Hematopoietic multipotent progenitor cell treated with erythropoietin and hydrocortisone succinate and interleukin-3 and kit ligand, for 6 days (in vitro differentiated cells): ENCODE measurements around the gene DMAC2L.
"Not testable (repeated sequence)": the region's sequence is repeated elsewhere in the genome, so short reads cannot be mapped to it uniquely, and the experiment has no call there.

Experiments
- DNase-seq: peaks from one replicate; pipeline ENCODE4 v3.0.0-alpha.2; 2015

DMAC2L gene

GRCh38 chr14:50311972-50312733 is at the start of gene DMAC2L, which contains the start of gene L2HGDH:
DMAC2L (plus strand) TSS chr14:50312324; CDS start chr14:50321488, 9,164 bp downstream.
L2HGDH (minus strand) TSS chr14:50312229; CDS start chr14:50312150, 79 bp downstream.
- peak; percentile 97 for DNase-seq

- no peak for DNase-seq
Observed at GRCh38 chr14:50262865-50263264, 49.3 kb upstream of the DMAC2L start.

GRCh38 chr14:50263321-50263720 is 48.8 kb upstream of the DMAC2L start:
- no peak for DNase-seq

- DNase-seq: no peak
Observed at GRCh38 chr14:50265029-50265428, 47.1 kb upstream of the DMAC2L start.

GRCh38 chr14:50270932-50271331 is 41.2 kb upstream of the DMAC2L start:
- DNase-seq: peak; percentile 13

GRCh38 chr14:50272498-50272897 is 39.6 kb upstream of the DMAC2L start:
- peak; percentile 16 for DNase-seq

- no peak for DNase-seq
Observed at GRCh38 chr14:50285861-50286260, 26.3 kb upstream of the DMAC2L start.

- DNase-seq: no peak
Observed at GRCh38 chr14:50288146-50288545, 24.0 kb upstream of the DMAC2L start.

- DNase-seq: no peak
Observed at GRCh38 chr14:50290306-50290705, 21.8 kb upstream of the DMAC2L start.

GRCh38 chr14:50299585-50299984 is 12.5 kb upstream of the DMAC2L start:
- DNase-seq: no peak

- no peak for DNase-seq
Observed at GRCh38 chr14:50301914-50302313, 10.2 kb upstream of the DMAC2L start.

GRCh38 chr14:50303744-50304471 is 8.2 kb upstream of the DMAC2L start:
- peak; percentile 98 for DNase-seq

- peak; percentile 38 for DNase-seq
Observed at GRCh38 chr14:50308363-50308915, 3.7 kb upstream of the DMAC2L start.

GRCh38 chr14:50310445-50310844 is 1.7 kb upstream of the DMAC2L start:
- DNase-seq: no peak

- peak; percentile 68 for DNase-seq
Observed at GRCh38 chr14:50311337-50311971, 670 bp upstream of the DMAC2L start.

GRCh38 chr14:50312734-50313054 is 570 bp downstream of the DMAC2L start:
- DNase-seq: peak; percentile 74

GRCh38 chr14:50314098-50314497 is 2.0 kb downstream of the DMAC2L start:
- not testable (repeated sequence) for DNase-seq

- DNase-seq: peak; percentile 77
Observed at GRCh38 chr14:50318031-50318626, 6.0 kb downstream of the DMAC2L start.

- no peak for DNase-seq
Observed at GRCh38 chr14:50319293-50319692, 7.2 kb downstream of the DMAC2L start.

GRCh38 chr14:50319721-50320120 is 7.6 kb downstream of the DMAC2L start:
- DNase-seq: no peak

- DNase-seq: no peak
Observed at GRCh38 chr14:50320283-50320682, 8.2 kb downstream of the DMAC2L start.

GRCh38 chr14:50321009-50321660 is 9.0 kb downstream of the DMAC2L start:
- DNase-seq: peak; percentile 97
